Measurements from ENCODE around the gene HNRNPR. TPM values are rescaled to one million over a fixed set of nuclear protein-coding genes. Genes with fewer than 3 reads are reported as not detected.

HNRNPR gene
- total and polyA plus RNA-seq, 2 of the 8 experiments (the other 6 are each of a cell fraction or from before 2014, with no cell fraction given): 110 to 214 TPM

GRCh38 chr1:23276531-23276930 is 67.6 kb downstream of the HNRNPR start:
- Histone ChIP-seq H2AFZ (ENCODE audit: low read length) (no peak overlapping the region), H3K27ac (ENCODE audit: low read depth, low read length) (no peak overlapping the region), H3K4me3 (ENCODE audit: extremely low read depth in 1 of 4, insufficient read depth in 2 of 4, low read depth in 3 of 4, low read length in 4 of 4) (no peak overlapping the region), H3K9me3 (ENCODE audit: insufficient read depth in 2 of 2, low read depth in 1 of 2, low read length in 1 of 2) (no peaks in the 10 kb centered on the region), H3K56ac (replicated peaks; ENCODE audit: insufficient read length, low read depth, low read length) (no peak overlapping the region), H2BK5ac (ENCODE audit: low read depth, low read length) (no peak overlapping the region), H3K4me2 (ENCODE audit: insufficient read depth in 1 of 2, low read depth in 2 of 2, low read length in 2 of 2) (no peak overlapping the region), H2AK5ac (ENCODE audit: low read depth, low read length) (no peak overlapping the region), H3K27me3 (replicated peaks in 1 of 4; ENCODE audit: control insufficient read depth in 3 of 4, extremely low read depth in 1 of 4, insufficient read depth in 3 of 4, low read length in 3 of 4) (no peaks in the 10 kb centered on the region; a peak in 1 of 7 replicates), H3K18ac (ENCODE audit: extremely low read depth, low read length) (no peak overlapping the region), H3K23ac (ENCODE audit: insufficient read length) (no peak overlapping the region), H2BK20ac (ENCODE audit: low read length) (0 out of 2 replicates have a peak overlapping the region, but pooled peaks have one; percentile 69), H4K5ac (ENCODE audit: insufficient read length, low read depth, low read length) (no peak overlapping the region), H3K79me2 (ENCODE audit: control insufficient read depth in 1 of 2, insufficient read depth in 2 of 2, low read length in 2 of 2) (no peaks in the 10 kb centered on the region), H3K9ac (replicated peaks in 1 of 4; ENCODE audit: extremely low read depth in 1 of 4, low read depth in 3 of 4, low read length in 3 of 4) (no peak overlapping the region), H2BK15ac (ENCODE audit: low read length) (no peak overlapping the region), H4K8ac (ENCODE audit: extremely low read depth, insufficient read depth, low read length) (no peak overlapping the region), H3K14ac (ENCODE audit: insufficient read length) (no peak overlapping the region), H3K4me1 (replicated peaks in 1 of 4; ENCODE audit: control insufficient read depth in 3 of 4, insufficient read depth in 4 of 4, low read length in 3 of 4) (no peaks in the 10 kb centered on the region), H3K79me1 (ENCODE audit: low read depth, low read length) (no peaks in the 10 kb centered on the region), H3K36me3 (ENCODE audit: control insufficient read depth in 2 of 4, insufficient read depth in 4 of 4, low read length in 3 of 4) (peaks cover 0 to 11% (median 0%) of the 10 kb centered on the region in 4 experiments; a peak in 1 of 8 replicates), H2BK12ac (ENCODE audit: low read depth, low read length) (no peak overlapping the region), H4K20me1 (replicated peaks in 1 of 2; ENCODE audit: control insufficient read depth in 1 of 2, insufficient read depth in 2 of 2, low read length in 2 of 2) (no peaks in the 10 kb centered on the region), H2BK120ac (replicated peaks; ENCODE audit: low read depth, low read length) (no peak overlapping the region), H3K4ac (replicated peaks; ENCODE audit: insufficient read length, low read depth, low read length) (no peak overlapping the region), H3K23me2 (ENCODE audit: low read depth, low read length) (no peaks in the 10 kb centered on the region), H4K91ac (replicated peaks; ENCODE audit: insufficient read length, low read length) (no peak overlapping the region)
- FAIRE-seq (no peak), DNase-seq (ENCODE audit: low read depth in 1 of 2, low spot score in 2 of 2) (no peak)
- ChIA-PET POLR2A (ENCODE audit: partially characterized antibody) (interaction anchor here (1.3 kb wide), 1 partner anchor 96 kb away, joined by 5 read pairs; no protein-coding TSS in a partner anchor), CTCF (ENCODE audit: partially characterized antibody) (interaction anchor here (0.8 to 1.3 kb wide), 3 partner anchors 15 to 127 kb away, joined by 3 to 4 read pairs (median 3); no protein-coding TSS in a partner anchor)
- 78% methylated on average over 2 of the region's 2 CpGs; no CpG with 5 or more reads in 1 of the 2 experiments for WGBS, 2 experiments (ENCODE audit: extremely low coverage in 1 of 2, insufficient coverage in 1 of 2, insufficient read length in 1 of 2, insufficient replicate concordance in 2 of 2, low coverage in 1 of 2, low lambda C conversion rate in 2 of 2, missing lambda C conversion rate in 1 of 2)
- TF ChIP-seq RNF2 (IDR thresholded peaks at IDR 0.05; ENCODE audit: borderline replicate concordance, low read depth, low read length, missing control alignments, poor library complexity, severe bottlenecking): no peak
- TF ChIP-seq POLR2AphosphoS5 (IDR thresholded peaks at IDR 0.05; ENCODE audit: low read depth, low read length): no peak
- TF ChIP-seq CBX5 (IDR thresholded peaks at IDR 0.05; ENCODE audit: low read depth, low read length): no peak
- TF ChIP-seq JUN (IDR thresholded peaks at IDR 0.05; ENCODE audit: low read depth, low read length): no peak
- no peak for TF ChIP-seq ASH2L (IDR thresholded peaks at IDR 0.05; ENCODE audit: low read length)
- no peak for TF ChIP-seq SAP30 (IDR thresholded peaks at IDR 0.05; ENCODE audit: insufficient read depth, insufficient replicate concordance, low read length)
- no peak for TF ChIP-seq E2F6 (IDR thresholded peaks at IDR 0.05)
- no peak for TF ChIP-seq USF2 (IDR thresholded peaks at IDR 0.05; ENCODE audit: low read length)
- TF ChIP-seq BACH1 (IDR thresholded peaks at IDR 0.05; ENCODE audit: low read length): no peak
- no peak for TF ChIP-seq ATF2 (IDR thresholded peaks at IDR 0.05; ENCODE audit: low read length)
